GM13976 (cell line): ENCODE data around the gene ALG2.

Experiments
- DNase-seq: peaks from one replicate; pipeline ENCODE4 v3.0.0; 2012; ENCODE audit warnings: low spot score
- CTCF ChIP-seq: IDR thresholded peaks from 2 replicates; pipeline ENCODE4 v1.5.1; 2012; ENCODE audit warnings: borderline replicate concordance, mild to moderate bottlenecking; ENCODE audit not compliant: insufficient read depth; ENCODE audit errors: extremely low read depth, missing control alignments, control extremely low read depth
- in situ Hi-C: fragments of 300-500 bp; cut with MboI; formaldehyde crosslinking; loops from one replicate; pipeline ENCODE4 v1.12.0; 2022; ENCODE audit warnings: low sequenced_read_pairs, mixed read lengths, inconsistent platforms; ENCODE audit not compliant: unreplicated experiment

Gene ALG2

GRCh38 chr9:99187311-99187710, 34.4 kb downstream of the ALG2 start:
- in situ Hi-C loops = loop anchor here (10.0 to 25.0 kb wide), 4 partner anchors 625 to 1125 kb away; partner anchors contain the start of gene NR4A3

GRCh38 chr9:99185934-99186333, 35.8 kb downstream of the ALG2 start:
- TF ChIP-seq CTCF = no peak
- in situ Hi-C loops = loop anchor here (10.0 to 25.0 kb wide), 4 partner anchors 626 to 1126 kb away; partner anchors contain the start of gene NR4A3
- no peak for DNase-seq

More at GRCh38 chr9:99187311-99187710, 34.4 kb downstream of the ALG2 start:
- no peak for TF ChIP-seq CTCF
- no peak for DNase-seq

GRCh38 chr9:99185348-99185632, 36.5 kb downstream of the ALG2 start:
- DNase-seq = no peak
- in situ Hi-C loops = loop anchor here (10.0 to 25.0 kb wide), 4 partner anchors 627 to 1127 kb away; partner anchors contain the start of gene NR4A3
- TF ChIP-seq CTCF = no peak

- peak; percentile 84 for TF ChIP-seq CTCF
- in situ Hi-C loops = loop anchor here (10.0 to 25.0 kb wide), 4 partner anchors 628 to 1128 kb away; partner anchors contain the start of gene NR4A3
- DNase-seq = peak; percentile 79
Observed at GRCh38 chr9:99184475-99185347, 37.0 kb downstream of the ALG2 start.

- in situ Hi-C loops = loop anchor here (10.0 to 25.0 kb wide), 4 partner anchors 628 to 1128 kb away; partner anchors contain the start of gene NR4A3
- no peak for TF ChIP-seq CTCF
Observed at GRCh38 chr9:99184110-99184474, 37.6 kb downstream of the ALG2 start.

GRCh38 chr9:99183616-99184015, 38.1 kb downstream of the ALG2 start:
- in situ Hi-C loops = loop anchor here (10.0 to 25.0 kb wide), 4 partner anchors 629 to 1129 kb away; partner anchors contain the start of gene NR4A3
- TF ChIP-seq CTCF = no peak
- no peak for DNase-seq

More at GRCh38 chr9:99184110-99184474, 37.6 kb downstream of the ALG2 start:
- no peak for DNase-seq
